Suppressor macrophage (primary cell): ENCODE measurements around the gene ZNF420.
A peak's percentile ranks its signal among the peaks of the same experiment; 100 is the strongest.

Source experiments
- DNase-seq, 4 experiments: peaks; one replicate each; pipeline ENCODE4 v3.0.0-alpha.2; 2020 to 2022

Gene ZNF420

GRCh38 chr19:37148214-37148613, 70.0 kb downstream of the ZNF420 start:
- DNase-seq, result no peak

GRCh38 chr19:37160153-37160552, 81.9 kb downstream of the ZNF420 start:
- DNase-seq, result no peak

- no peak for DNase-seq
Measured at GRCh38 chr19:37165635-37166034, 87.4 kb downstream of the ZNF420 start.

GRCh38 chr19:37172368-37173366, 94.4 kb downstream of the ZNF420 start, which contains the start of gene ZNF585A:
TSS of gene ZNF585A (minus strand) at chr19:37172695. CDS start at chr19:37169910, 2,785 bp downstream.
- peak; percentile 95 to 98 (median 96) for DNase-seq
